ENCODE results near the gene NUP85. TPM values are rescaled to one million over a fixed set of nuclear protein-coding genes. Genes with fewer than 3 reads are reported as not detected.

The NUP85 gene
- total RNA-seq, 1 experiment from 2014 or later, result 164 TPM

GRCh38 chr17:75231741-75232464, 26.4 kb downstream of the NUP85 start:
- DNase-seq (ENCODE audit: low read depth, low spot score), result no peak
- ChIA-PET POLR2A (no interaction called here), RAD21 (ENCODE audit: low non-redundant PET in 1 of 2, low total read pairs in 2 of 2, uncharacterized antibody in 2 of 2, unreplicated experiment in 2 of 2) (no interaction called here), CTCF (interaction anchor here (0.9 to 1.3 kb wide), 2 partner anchors 9 to 39 kb away, joined by 4 read pairs; partner anchors contain the start of gene MIF4GD)
- Histone ChIP-seq H4K20me1 (ENCODE audit: insufficient read depth) (no peaks in the 10 kb centered on the region), H3K9me2 (ENCODE audit: insufficient read depth) (no peaks in the 10 kb centered on the region), H2AFZ (ENCODE audit: low read depth, low read length, poor library complexity, severe bottlenecking) (no peak overlapping the region), H3K36me3 (ENCODE audit: control insufficient read depth in 1 of 2, insufficient read depth in 2 of 2, low read length in 2 of 2) (peaks cover 59 to 92% of the 10 kb centered on the region in 2 experiments), H3K79me2 (ENCODE audit: insufficient read depth, low read length) (no peaks in the 10 kb centered on the region; the same call in 1 of the 2 replicates), H3K9me3 (ENCODE audit: control insufficient read depth in 1 of 2, insufficient read depth in 1 of 2, low read depth in 1 of 2, low read length in 2 of 2) (no peaks in the 10 kb centered on the region), H3K9ac (ENCODE audit: low read length) (no peak overlapping the region), H3K4me3 (replicated peaks in 1 of 2; ENCODE audit: low read depth in 1 of 2, low read length in 2 of 2) (no peak overlapping the region), H3K4me2 (ENCODE audit: low read length) (no peak overlapping the region), H3K27ac (ENCODE audit: low read depth, low read length) (no peak overlapping the region; the same call in 1 of the 2 replicates), H3K27me3 (ENCODE audit: insufficient read depth, low read length) (no peaks in the 10 kb centered on the region), H3K4me1 (ENCODE audit: control insufficient read depth in 1 of 2, insufficient read depth in 2 of 2, low read length in 2 of 2) (no peaks in the 10 kb centered on the region)
- intact Hi-C loops (cut with micrococcal nuclease), result no loop called here
- ATAC-seq, result no peak
- TF ChIP-seq POLR2AphosphoS5 (IDR thresholded peaks at IDR 0.05; ENCODE audit: low read depth, low read length) (no peak), ELF1 (IDR thresholded peaks at IDR 0.05; ENCODE audit: borderline replicate concordance, low read depth) (no peak), TCF7L2 (IDR thresholded peaks at IDR 0.05; ENCODE audit: borderline replicate concordance, extremely low read depth, insufficient read depth, insufficient read length) (no peak)
- BruUV-seq (replicated peaks), result no TSS peak

- ATAC-seq (no peak), DNase-seq (ENCODE audit: low read depth, low spot score) (no peak)
- Histone ChIP-seq H3K4me3 (replicated peaks in 1 of 2; ENCODE audit: low read depth in 1 of 2, low read length in 2 of 2) (no peak overlapping the region), H3K9me2 (ENCODE audit: insufficient read depth) (no peaks in the 10 kb centered on the region), H2AFZ (ENCODE audit: low read depth, low read length, poor library complexity, severe bottlenecking) (no peak overlapping the region), H3K36me3 (ENCODE audit: control insufficient read depth in 1 of 2, insufficient read depth in 2 of 2, low read length in 2 of 2) (peaks cover 64 to 93% of the 10 kb centered on the region in 2 experiments), H3K27ac (ENCODE audit: low read depth, low read length) (no peak overlapping the region), H3K9me3 (ENCODE audit: control insufficient read depth in 1 of 2, insufficient read depth in 1 of 2, low read depth in 1 of 2, low read length in 2 of 2) (no peaks in the 10 kb centered on the region), H3K79me2 (ENCODE audit: insufficient read depth, low read length) (no peaks in the 10 kb centered on the region; the same call in 1 of the 2 replicates), H3K4me2 (ENCODE audit: low read length) (no peak overlapping the region), H4K20me1 (ENCODE audit: insufficient read depth) (no peaks in the 10 kb centered on the region), H3K27me3 (ENCODE audit: insufficient read depth, low read length) (no peaks in the 10 kb centered on the region), H3K4me1 (ENCODE audit: control insufficient read depth in 1 of 2, insufficient read depth in 2 of 2, low read length in 2 of 2) (no peaks in the 10 kb centered on the region), H3K9ac (ENCODE audit: low read length) (no peak overlapping the region)
- intact Hi-C loops (cut with micrococcal nuclease), result no loop called here
- RAD21 ChIA-PET (ENCODE audit: low non-redundant PET in 1 of 2, low total read pairs in 2 of 2, uncharacterized antibody in 2 of 2, unreplicated experiment in 2 of 2), result no interaction called here
- CTCF ChIA-PET, result no interaction called here
- POLR2A ChIA-PET, result no interaction called here
- no TSS peak for BruUV-seq (replicated peaks)
- no peak for TF ChIP-seq SRF (IDR thresholded peaks at IDR 0.05; ENCODE audit: low read depth)
- TF ChIP-seq POLR2AphosphoS5 (IDR thresholded peaks at IDR 0.05; ENCODE audit: low read depth, low read length), result no peak
- no peak for TF ChIP-seq ZBTB33 (IDR thresholded peaks at IDR 0.05; ENCODE audit: extremely low read depth, insufficient replicate concordance, low read length)
- no peak for TF ChIP-seq TCF7L2 (IDR thresholded peaks at IDR 0.05; ENCODE audit: borderline replicate concordance, extremely low read depth, insufficient read depth, insufficient read length)
- TF ChIP-seq CTCF (IDR thresholded peaks at IDR 0.05 in 2 of 3, conservative IDR thresholded peaks at IDR 0.05 in 1 of 3; ENCODE audit: borderline replicate concordance in 1 of 3, insufficient read depth in 1 of 3, low read depth in 2 of 3, low read length in 2 of 3), result no peak
- TF ChIP-seq CBX3 (IDR thresholded peaks at IDR 0.05; ENCODE audit: low read depth), result no peak
- no peak for TF ChIP-seq SIN3A (IDR thresholded peaks at IDR 0.05; ENCODE audit: low read depth)
- no peak for TF ChIP-seq EZH2 (IDR thresholded peaks at IDR 0.05)
- no peak for TF ChIP-seq ZNF274 (IDR thresholded peaks at IDR 0.05; ENCODE audit: low read depth, low read length)
- no peak for TF ChIP-seq CEBPB (IDR thresholded peaks at IDR 0.05; ENCODE audit: low read depth)
- TF ChIP-seq ZFX (IDR thresholded peaks at IDR 0.05), result no peak
- no peak for TF ChIP-seq EZH2phosphoT487 (IDR thresholded peaks at IDR 0.05; ENCODE audit: borderline replicate concordance)
- TF ChIP-seq ELF1 (IDR thresholded peaks at IDR 0.05; ENCODE audit: borderline replicate concordance, low read depth), result no peak
- TF ChIP-seq JUND (IDR thresholded peaks at IDR 0.05), result no peak
- no peak for TF ChIP-seq MAX (IDR thresholded peaks at IDR 0.05)
- no peak for TF ChIP-seq RAD21 (IDR thresholded peaks at IDR 0.05; ENCODE audit: low read depth)
- TF ChIP-seq FOSL1 (IDR thresholded peaks at IDR 0.05; ENCODE audit: low read depth), result no peak
Observed at GRCh38 chr17:75232786-75233185, 27.3 kb downstream of the NUP85 start.
